Cerebellar nuclear complex (tissue), 1 donor: ENCODE data around the gene MRPL14.

ENCODE experiments used
- DNase-seq, 2 experiments: peaks; one replicate each; lab custom pipeline; 2025; lab: John Stamatoyannopoulos, UW

Gene MRPL14

DNA sequence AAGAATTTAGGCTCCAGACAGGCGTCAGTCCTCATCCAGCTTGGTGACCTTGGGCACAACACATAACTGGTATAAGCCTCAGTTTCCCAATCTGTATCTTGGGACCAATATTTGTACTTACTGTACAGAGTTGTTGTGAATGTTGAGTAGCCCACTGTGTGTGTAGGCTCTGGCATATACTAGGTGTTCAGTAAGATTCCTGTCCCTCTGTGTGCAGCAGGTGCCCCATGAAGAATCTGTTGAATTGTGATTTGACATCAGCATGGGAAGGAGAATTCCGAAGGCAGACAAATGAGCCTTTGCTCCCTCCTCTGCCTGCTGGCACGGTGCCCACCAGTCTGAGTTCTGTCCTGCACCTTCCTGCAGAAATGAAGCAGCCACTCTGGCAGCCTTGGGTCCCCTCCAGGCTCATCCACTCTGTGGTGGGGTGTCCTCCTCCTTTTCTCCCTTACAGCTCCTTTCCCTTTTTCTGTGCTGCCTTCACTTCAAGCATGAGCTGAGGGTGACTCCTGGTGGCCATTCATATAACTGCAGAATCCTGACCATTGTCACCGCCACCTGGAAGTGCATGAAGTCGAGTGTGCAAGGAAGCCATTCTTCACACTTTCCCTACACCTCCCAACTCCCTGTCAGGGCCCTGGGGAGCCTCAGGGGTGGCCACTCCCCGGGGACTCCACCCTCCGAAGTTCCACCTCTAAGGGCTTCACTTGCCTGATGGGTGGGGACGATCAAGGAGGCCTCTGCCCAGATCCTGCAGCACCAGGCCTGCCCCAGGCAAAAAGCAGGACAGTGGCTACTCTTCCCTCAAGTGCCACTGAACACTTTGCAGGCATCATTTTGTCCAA lies 48.2 kb downstream of the MRPL14 start:
- no peak for DNase-seq

DNA sequence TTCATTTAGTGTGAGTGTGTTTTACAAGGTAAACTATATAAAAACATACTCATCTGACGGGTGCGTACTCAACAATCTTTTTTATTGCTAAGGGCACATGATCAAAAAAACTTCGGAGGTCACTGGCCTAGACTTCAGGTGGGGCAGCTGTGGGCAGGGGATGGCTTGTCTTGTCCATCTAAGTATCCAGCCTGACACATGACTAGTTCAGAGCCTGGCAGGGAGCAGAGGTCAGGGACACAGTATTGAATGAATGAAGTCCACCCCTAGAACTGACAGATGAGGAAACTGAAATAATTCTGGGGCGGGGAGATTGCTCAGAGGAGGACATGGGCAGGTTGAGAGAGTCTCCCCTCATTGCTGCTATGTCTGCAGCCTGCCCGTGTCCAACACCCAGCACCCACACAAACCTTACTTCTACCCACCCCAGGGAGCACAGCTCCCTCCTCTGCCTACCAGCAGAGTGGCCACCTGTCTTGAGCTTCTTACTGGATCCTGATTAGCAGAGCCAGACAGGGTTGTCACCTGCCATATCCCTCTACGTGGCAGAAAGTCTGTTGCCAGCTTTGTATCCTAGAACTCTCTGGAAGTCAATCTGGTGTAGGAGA lies 48.9 kb downstream of the MRPL14 start:
- no peak for DNase-seq

DNA sequence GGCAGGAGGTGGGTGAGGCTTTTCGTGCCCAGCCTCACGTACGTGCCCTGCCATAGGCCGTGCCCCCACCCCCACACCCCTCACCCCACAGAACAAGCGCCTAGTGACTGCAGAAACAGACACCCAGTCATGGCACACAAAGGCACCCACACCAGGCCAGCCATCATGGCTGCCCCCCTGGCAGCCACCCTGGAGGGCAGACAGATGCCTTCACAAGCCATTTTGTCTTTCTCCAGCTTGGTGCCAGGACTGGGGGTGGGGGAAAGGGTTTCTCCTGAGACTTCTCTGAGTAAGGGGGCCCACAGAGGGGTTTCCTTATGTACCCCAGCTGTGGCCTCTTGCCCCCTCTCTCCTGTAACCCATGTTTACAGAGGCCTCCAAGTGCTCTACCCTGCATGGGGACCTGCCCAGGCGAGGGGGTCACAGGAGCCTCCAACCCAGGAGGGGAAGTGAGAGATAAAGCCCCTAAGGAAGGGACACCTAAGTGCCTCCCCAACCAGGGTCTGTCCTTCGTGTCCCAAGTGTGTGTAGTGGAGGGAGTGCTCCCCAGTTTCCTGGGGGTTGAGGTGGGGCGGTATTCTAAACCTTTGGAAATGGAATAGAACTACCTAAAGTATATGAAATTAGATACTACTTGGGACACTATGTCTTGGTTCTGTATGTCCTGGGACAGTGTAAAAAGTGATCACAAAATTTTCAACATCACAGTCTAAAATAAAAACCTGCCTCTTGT lies 49.9 kb downstream of the MRPL14 start:
- no peak for DNase-seq

DNA sequence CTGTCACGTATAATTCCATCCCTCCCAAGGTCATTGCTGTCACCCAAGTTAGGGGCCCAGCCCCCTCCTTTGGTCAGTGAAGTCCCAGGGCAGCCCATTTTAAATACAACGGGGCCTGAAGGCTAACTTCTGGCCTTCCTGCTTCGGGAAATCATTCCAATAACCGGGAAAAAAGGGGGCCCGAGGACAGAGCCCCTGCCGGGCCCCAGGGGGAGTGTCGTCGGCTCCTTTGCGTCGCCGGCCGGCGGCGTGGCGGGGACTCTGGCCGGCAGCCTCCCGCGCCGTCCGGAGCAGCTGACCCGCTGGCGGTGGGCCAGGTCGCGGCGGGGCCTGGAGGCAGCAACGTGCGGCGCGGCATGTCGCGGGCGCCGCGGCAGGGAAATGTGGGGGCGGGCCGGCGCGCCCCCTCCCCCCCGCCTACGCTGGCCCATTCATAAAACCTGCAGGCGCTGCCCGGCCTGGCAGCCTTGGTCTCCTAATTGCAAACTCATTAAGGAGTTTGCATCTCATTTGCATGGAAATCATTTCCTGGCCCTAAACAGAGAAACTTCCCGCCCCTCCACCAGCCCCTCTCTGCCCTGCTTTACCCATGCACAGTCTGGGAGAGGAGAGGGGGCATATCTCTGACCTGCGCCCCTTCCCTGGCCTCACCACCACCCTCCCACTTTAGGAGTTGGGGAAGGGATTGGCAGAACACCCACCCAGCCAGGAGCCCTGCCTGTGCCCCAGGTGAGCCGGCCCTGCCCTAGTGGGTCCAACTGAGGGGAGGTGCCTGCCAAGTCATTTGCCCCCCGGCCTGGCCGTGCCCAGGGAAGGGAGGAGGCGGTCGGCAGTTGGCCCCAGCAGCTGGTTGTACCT lies 50.7 kb downstream of the MRPL14 start:
- no peak for DNase-seq

DNA sequence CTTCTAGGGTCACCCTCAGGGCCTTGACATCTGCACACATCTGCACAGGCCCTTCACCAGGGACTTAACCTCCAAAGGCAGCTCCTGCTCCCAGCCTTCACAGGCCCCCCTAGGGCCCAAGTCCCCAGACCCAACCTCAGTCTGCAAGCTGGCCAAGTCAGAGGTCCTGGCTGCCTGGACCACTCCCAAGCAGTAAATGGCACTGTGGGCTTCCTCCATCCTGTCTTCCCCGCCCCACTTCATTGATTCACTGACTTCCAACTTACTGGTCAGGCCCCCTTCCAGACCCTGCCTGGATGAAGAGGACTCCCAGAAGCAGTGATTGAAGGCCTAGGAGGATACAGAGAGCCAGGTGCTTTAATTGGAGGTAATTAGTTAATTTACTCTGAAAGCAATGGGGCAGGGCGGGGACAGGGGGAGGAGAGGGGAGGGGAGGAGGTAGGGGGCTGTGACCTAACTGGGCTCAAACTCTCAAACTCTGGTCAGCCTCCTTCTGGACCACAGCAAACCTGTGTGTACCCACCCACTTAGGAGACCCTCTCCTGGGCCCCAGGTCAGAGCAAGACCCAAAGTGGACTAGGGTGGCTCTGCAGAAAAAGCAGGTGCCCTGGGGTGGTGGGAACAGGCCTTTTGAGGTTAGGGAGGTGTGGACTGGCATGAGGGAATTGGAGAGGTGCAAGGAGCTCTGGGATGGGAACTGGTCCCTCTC lies 51.5 kb downstream of the MRPL14 start:
- DNase-seq, result no peak

DNA sequence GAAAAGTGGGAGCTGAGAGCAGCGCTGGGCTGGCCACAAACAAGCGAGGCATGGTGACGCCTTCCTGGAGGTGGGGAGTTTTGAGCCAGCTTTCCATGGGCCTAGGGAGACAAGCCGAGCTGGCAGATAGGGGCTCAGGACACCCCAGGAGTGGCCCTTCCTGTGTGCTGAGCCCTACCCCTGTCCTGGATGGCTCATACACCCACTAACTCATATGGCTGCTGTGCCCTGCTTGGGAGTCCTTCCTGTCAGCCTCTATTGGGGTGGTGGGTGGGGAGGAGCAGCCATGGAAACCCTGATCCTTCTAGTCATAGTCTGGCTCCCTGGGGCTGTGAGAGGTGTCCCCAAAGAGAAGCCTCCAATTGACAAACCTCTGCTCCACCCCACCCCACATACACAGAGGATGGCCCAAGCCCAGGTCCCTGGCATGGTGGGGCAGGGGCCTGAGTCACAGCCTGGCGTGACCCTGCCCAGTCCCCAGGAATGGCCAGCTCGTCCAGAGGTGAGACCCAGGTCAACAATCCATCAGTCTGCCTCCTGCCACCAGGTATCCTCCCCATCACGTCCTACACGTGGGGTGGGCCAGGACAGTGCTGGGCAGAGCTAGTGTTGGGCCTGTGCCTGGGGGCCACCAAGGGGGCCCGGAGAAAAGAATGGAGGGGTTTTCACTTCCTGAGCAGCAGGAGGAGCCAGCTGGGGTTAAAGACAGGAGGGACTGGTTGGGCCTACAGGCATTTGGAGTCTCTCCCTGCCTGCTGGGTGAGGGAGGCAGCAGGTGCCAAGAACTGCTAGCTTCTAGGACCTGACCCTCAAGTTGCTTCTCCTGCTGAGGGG lies 52.2 kb downstream of the MRPL14 start:
- no peak for DNase-seq

DNA sequence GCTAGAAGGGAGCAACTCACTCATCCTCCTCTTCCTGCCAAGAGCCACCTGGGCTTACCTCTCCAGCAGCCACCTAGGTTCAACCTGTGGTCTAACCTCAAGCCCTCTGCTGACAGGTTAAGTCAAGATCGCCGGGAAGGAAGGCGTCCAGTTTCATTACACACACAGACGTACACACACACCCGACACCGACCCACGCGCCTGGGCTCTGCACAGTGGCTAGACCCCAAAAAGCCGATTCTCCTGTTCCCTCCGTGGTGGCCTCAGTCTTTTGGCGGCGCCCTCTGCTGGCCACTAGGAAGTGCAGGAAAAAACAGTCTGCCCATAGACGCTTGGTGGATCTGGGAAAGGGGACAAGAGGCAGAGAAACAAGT lies 52.8 kb downstream of the MRPL14 start:
- DNase-seq, result no peak

DNA sequence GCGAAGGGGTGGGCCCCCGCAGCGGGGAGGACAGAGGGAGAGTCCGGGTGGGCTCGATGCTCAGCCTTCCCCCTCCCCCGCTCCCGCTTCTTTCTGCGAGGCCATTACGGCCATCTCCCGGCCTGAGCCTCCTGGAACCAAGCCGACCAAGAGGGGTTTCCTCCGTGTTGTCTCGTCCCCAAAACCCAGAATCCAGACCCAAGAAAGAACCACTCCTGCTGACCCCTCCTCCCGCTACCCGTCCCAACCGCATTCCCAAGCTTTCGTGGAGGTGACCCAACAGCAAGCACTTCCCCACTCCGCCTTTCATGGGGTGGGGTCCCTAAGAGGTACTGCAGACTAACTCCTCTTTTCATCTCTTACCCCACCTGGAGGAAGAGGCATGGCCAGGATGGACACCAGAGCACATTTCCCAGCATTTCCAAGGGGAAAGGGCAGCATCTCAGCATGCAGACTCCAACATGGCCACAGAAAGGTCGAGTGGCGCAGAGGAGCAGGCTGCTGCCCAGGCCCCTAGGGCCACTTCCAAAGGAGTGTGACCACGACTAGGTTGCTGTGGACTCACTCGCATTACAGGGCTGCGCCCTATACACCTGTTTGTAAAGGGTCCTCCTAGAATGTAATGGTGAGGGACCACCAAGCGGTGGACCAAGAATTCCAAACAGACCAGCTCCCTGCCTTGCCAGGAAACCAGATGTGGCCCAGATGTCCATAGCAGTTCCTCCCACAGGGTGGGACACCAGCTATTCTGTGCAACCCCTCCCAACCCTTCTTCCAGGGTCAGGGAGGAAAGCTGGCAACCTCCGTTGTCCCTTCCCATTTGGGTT lies 53.4 kb downstream of the MRPL14 start:
- no peak for DNase-seq

DNA sequence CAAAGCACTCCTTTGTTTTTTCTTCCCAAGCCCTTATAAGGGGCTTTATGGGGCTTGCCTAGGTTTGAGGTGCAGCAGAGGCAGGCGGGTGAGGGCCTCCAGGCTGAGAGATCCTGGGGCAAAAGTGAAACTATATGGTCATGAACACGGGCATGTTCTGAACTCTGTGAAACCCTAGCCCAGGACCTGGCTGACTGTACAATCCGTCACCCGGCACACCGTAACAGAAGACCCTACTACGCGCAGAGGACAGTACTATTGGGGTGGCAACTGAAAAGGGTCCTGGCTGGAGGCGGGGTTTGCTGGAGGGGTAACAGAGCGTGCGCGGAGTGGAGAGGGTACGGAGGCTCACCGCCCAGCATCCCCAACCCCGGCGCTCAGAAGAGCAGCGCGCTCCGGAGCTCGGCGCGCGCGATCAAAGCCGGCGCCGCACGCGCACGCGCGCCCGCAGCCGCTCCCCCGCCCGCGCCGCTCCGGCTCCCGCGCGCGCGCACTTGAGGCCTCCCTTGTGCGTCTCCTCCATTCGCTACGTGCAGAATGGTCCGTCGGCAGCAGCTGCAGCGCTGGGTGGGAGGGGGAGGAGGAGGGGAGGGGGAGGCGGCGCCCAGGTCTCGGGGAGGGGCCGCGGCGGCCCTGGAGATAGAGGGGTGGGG lies 54.2 kb downstream of the MRPL14 start:
- DNase-seq, result no peak

DNA sequence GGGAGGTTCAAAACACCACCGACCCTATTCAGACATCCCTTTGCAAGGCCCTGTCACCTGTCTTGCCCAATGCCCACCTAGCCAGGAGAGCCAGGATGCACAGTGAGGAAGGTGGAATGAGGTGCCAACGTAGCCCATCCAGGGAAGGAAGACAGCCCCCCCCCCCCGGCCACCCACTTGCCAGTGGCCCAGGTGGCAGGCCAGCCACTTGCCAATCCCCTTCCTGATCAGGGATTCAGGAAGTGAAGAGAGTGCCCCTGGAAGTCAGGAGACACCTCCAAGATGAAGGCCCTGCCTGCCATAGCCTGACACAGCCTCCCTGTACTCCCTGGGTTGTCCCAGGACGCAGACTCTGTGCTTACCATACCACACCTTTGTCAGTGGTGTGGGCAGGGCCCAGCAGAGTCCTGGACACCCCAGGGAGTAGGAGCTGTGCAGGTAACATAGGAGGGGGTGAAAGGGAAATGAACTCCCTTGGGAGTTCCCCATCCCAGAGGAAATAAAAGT lies 54.7 kb downstream of the MRPL14 start:
- DNase-seq, result no peak

DNA sequence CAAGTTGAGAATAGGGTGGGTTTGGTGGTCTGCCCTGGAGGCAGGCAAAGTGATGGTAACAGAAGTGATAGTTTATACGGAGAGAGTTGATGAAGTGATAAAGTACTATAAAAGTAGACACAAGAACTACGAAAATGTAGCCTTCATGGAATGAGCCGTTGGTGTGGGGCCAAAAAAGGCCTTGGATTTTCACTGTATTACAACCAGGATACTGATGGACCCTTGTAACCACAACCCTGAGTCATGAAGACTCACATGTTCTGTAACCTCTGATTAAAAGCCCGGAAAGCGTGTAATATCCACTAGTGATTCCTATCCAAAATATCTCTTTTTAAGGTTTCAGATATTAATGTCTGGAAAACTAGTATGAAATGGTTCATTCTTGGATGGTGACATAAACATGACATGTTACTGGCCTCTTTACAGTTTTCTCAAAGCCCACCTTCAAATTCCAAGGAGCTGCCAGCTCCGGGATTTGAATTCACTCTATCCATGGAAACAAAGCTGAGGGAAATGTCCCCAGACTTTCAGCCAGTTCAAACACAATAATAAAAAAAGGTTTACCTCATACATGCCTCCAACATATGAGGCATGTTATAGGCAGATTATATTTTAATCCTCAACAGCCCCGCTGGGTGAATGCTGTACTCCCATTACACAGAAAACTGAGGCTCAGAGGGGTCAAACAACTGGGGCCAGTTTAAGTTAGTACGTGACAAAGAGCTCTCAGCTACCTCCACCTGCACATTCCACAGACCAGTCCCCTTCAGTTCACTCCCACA lies 55.4 kb downstream of the MRPL14 start:
- no peak for DNase-seq

DNA sequence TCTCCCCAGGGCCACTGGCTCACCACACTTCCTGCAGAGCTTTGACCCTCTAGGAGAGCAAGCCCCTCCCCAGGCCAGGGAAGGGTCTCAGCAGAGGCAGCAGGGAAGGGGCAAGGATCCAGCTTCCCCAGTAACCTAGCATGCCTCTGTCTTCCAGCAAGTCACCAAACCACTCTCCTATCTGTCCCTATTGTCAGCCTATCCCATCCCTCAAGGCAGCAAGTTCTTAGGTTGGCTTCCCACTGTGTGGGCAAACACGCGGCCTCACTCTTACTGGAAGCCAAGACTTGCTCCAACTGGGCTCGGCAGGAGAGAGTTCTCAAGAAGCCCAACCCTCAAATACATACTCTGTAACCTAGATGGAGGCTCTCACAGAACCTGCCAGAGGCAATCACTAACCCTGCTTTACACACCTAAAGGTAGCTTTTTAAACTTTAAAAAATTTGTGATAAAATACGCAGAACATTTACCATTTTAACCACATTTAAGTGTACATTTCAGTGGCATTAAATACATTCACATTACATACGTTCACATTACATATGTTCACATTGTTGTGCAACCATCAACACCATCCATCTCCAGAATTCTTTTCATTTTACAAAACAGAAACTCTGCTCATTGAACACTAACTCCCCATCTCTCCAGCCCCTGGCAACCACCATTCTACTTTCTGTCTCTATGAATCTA lies 58.5 kb downstream of the MRPL14 start:
- DNase-seq, result no peak

DNA sequence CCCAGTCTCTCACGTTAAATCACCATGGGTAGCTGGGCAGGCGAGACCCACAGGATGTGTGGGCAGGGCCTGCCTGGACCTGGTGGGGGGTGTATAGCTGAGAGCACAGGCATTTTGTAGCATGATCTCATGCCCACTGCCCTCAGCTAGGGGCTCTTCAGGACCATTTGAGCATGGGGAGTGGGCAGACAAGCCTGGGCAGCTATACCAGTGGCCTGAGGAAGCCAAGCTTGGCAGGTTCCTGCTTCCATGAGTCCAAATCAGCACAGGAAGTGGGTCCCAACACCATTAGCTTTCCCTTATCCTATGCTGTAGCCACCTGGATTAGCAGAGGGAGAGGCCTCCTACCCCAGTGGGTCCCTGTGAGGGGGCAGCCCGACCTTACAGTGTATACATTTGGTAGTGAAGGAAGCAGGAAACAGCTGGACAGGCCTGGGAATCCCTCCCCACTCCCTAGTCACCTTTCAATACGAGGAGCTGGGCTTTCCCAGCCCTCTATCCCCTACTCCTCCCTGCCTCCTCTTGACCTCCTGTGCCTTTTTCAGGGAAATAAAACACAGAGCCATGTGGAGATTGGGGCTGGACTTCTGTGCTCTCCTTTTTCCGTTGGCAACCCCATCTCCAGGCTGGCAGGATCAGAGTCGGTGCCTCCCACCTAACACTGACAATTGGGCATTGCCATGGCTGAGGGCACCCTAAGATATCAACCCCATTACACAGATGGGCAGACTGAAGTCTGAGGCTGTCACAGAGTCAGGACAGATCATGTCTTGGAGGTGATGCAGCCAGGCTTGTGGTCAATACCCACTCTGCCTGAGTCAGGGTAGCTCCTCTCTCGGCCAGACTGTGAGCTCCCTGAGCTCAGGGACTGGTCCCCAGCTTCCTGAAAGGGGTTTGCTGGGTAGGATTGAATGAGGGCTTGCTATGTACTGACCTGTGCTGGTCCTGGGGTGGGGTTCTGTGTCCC lies 59.8 kb downstream of the MRPL14 start:
- no peak for DNase-seq

DNA sequence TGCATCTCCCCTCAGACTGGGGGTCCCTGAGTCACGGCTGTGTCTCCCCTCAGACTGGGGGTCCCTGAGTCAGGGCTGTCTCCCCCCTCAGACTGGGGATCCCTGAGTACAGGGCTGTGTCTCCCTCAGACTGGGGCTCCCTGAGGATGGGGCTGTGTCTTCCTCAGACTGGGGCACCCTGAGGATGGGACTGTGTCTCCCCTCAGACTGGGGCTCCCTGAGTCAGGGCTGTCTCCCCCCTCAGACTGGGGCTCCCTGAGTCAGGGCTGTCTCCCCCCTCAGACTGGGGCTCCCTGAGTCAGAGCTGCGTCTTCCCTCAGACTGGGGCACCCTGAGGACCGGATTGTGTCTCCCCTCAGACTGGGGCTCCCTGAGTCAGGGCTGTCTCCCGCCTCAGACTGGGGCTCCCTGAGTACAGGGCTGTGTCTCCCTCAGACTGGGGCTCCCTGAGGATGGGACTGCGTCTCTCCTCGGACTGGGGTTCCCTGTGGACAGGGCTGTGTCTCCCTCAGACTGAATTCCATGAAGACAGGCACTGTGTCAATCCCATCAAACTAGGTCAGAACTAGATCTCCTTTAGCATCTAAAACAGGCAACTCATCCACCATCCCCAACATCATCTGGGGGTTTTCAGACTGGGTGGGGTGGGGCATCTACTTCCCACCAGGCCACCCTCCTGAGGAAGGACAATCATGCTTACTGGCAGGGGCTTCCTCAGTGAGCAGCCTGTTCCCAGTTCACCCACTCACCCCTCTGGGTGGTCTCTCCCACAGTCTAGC lies 60.7 kb downstream of the MRPL14 start:
- DNase-seq, result no peak

DNA sequence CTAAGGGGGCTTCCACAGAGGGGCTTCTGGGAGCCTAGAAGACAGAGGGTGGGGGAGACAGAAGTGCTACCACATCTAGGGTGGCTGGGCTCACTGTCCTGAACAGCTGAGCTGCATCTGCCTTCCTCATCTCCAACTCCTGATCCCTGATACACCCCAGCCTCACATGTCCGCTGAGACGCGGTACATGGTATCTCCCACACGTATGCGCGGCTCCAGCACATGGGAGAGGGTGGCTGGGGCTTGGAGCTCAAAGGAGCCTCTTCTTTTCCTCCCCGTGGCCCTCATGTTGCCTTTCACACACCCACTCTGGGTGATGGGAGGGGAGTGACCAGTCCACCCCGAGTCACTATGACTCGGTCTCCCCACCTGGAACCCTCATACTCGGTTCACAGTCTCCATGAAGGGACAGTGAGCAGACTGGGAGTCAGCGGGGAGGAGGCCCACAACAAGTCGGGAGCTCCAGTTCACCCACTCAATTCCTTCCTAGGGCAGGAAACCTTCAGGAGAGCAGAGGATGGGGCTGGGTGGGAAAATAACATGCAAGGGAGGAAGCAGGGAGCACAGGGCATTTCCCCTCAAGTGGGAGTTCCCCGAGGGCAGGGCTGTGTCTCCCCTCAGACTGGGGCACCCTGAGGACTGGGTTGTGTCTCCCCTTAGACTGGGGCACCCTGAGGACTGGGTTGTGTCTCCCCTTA lies 61.7 kb downstream of the MRPL14 start:
- DNase-seq, result no peak
